Measurements from ENCODE around the gene HPCAL4. TPM values are rescaled to one million over a fixed set of nuclear protein-coding genes. Genes with fewer than 3 reads are reported as not detected.

Gene HPCAL4
- total RNA-seq, 1 donor from 2014 or later: 0.13 TPM

DNA sequence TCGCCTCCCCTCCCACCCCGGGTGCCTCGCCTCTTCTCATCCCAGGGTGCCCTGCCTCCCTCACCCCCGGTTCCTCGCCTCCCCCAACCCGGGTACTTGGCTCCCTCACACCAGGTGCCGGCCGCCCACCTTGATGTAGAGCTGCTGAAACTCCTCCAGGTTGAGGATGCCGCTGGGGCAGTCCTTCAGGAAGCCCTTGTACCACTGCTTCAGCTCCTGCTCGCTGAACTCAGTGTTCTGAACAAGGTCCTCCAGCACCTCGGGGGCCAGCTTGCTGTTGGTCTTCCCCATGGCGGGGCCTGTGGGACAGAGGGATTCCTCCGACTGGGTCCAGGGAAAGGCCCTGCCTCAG, 6.9 kb downstream of the HPCAL4 start:
- Histone ChIP-seq H3K4me1 (no peaks in the 10 kb centered on the region), H4K20me1 (ENCODE audit: low read depth) (peaks cover 2% of the 10 kb centered on the region), H3K36me3 (no peaks in the 10 kb centered on the region), H3K9me3 (ENCODE audit: low read depth) (no peaks in the 10 kb centered on the region), H3K79me2 (ENCODE audit: low read depth) (no peaks in the 10 kb centered on the region), H2AFZ (replicated peaks) (no peak overlapping the region), H3K4me3 (no peak overlapping the region), H3K27ac (no peak overlapping the region), H3K9ac (no peak overlapping the region), H3K27me3 (peaks cover 100% of the 10 kb centered on the region), H3F3A (ENCODE audit: low read depth) (no peaks in the 10 kb centered on the region), H3K4me2 (no peak overlapping the region)
- no peak for TF ChIP-seq EZH2phosphoT487 (IDR thresholded peaks at IDR 0.05)
- TF ChIP-seq, protein P1, sequence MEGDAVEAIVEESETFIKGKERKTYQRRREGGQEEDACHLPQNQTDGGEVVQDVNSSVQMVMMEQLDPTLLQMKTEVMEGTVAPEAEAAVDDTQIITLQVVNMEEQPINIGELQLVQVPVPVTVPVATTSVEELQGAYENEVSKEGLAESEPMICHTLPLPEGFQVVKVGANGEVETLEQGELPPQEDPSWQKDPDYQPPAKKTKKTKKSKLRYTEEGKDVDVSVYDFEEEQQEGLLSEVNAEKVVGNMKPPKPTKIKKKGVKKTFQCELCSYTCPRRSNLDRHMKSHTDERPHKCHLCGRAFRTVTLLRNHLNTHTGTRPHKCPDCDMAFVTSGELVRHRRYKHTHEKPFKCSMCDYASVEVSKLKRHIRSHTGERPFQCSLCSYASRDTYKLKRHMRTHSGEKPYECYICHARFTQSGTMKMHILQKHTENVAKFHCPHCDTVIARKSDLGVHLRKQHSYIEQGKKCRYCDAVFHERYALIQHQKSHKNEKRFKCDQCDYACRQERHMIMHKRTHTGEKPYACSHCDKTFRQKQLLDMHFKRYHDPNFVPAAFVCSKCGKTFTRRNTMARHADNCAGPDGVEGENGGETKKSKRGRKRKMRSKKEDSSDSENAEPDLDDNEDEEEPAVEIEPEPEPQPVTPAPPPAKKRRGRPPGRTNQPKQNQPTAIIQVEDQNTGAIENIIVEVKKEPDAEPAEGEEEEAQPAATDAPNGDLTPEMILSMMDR (IDR thresholded peaks at IDR 0.05): no peak
- no peak for TF ChIP-seq EZH2 (IDR thresholded peaks at IDR 0.05)
- peaks cover 2% of the 10 kb centered on the region for H3K36me3 Mint-ChIP-seq
- no peak overlapping the region for H3K27ac Mint-ChIP-seq
- no peak for DNase-seq (ENCODE audit: low spot score)
- H3K27me3 Mint-ChIP-seq (ENCODE audit: insufficient read depth, low read depth): peaks cover 38% of the 10 kb centered on the region
- H3K9me3 Mint-ChIP-seq: peaks cover 2% of the 10 kb centered on the region
- H3K4me1 Mint-ChIP-seq: peaks cover 10% of the 10 kb centered on the region
- H3K4me3 Mint-ChIP-seq: no peak overlapping the region

DNA sequence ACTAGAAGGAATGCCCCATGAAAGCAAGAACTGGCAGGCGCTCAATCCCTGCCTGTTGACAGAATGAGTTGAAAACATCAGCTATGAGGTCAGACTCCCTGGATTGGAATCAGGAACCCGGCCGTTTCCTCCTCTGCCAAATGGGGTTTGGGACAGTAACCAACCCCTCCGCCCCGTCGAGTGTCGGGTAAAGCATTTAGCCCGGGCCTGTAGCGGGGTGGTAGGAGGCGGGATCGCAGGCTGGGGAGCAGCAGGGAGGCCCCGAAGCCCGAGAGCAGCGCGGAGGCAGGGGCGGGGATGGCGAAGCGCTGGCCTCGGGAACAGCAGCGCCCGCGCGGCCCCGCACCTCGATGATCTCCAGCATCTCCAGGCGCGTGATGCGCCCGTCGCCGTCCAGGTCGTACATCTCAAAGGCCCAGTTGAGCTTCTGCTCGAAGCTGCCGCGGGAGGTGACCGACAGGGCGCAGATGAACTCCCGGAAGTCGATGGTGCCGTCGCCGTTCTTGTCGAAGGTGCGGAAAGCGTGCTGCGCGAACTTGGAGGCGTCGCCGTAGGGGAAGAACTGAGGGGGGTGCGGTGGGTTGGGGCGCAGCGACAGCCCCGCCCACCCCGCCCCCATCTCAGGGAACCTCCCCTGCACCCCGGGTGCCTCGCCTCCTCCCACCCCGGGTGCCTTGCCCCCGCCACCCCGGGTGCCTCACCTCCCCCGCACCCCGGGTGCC, 7.5 kb downstream of the HPCAL4 start:
- H3K4me1 Mint-ChIP-seq: peaks cover 5% of the 10 kb centered on the region
- TF ChIP-seq, protein P1 (IDR thresholded peaks at IDR 0.05): no peak
- TF ChIP-seq EZH2phosphoT487 (IDR thresholded peaks at IDR 0.05) (peak; percentile 91), EZH2 (IDR thresholded peaks at IDR 0.05) (peak; percentile 90)
- H3K27me3 Mint-ChIP-seq (ENCODE audit: insufficient read depth, low read depth): peaks cover 35% of the 10 kb centered on the region
- no peaks in the 10 kb centered on the region for H3K36me3 ChIP-seq
- no peak overlapping the region for H3K4me2 ChIP-seq
- peaks cover 100% of the 10 kb centered on the region for H3K27me3 ChIP-seq
- no peaks in the 10 kb centered on the region for H4K20me1 ChIP-seq (ENCODE audit: low read depth)
- peaks cover 2% of the 10 kb centered on the region for H3K9me3 Mint-ChIP-seq
- H3K36me3 Mint-ChIP-seq: peaks cover 2% of the 10 kb centered on the region
- H3K9ac ChIP-seq: no peak overlapping the region
- DNase-seq (ENCODE audit: low spot score): peak; percentile 35
- no peak overlapping the region for H3K27ac ChIP-seq
- no peaks in the 10 kb centered on the region for H3F3A ChIP-seq (ENCODE audit: low read depth)
- H2AFZ ChIP-seq (replicated peaks): peak overlapping the region; percentile 63
- no peaks in the 10 kb centered on the region for H3K9me3 ChIP-seq (ENCODE audit: low read depth)
- no peaks in the 10 kb centered on the region for H3K4me1 ChIP-seq
- no peaks in the 10 kb centered on the region for H3K79me2 ChIP-seq (ENCODE audit: low read depth)
- no peak overlapping the region for H3K4me3 Mint-ChIP-seq
- H3K4me3 ChIP-seq: no peak overlapping the region
- no peak overlapping the region for H3K27ac Mint-ChIP-seq

DNA sequence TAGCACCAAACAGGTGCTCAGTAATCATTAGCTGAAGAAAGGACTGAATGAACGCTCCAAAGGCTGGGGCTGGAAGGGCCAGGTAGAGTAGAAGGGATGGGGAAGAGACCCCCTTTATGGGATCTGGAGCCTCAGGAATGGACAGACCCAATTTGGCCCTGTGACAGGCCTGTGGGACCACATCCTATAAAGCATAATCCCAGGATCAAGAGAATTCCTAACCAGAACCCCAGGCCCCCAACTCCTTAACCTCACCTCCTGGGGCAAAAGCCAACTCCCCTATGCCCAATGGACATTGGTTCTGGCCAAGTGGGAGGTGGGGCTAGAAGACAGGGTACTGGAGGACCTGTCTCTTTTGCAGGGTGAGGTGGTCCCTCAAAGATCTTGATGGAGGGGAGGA, 9.2 kb downstream of the HPCAL4 start:
- Histone ChIP-seq H3K4me3 (no peak overlapping the region), H3K9me3 (ENCODE audit: low read depth) (no peaks in the 10 kb centered on the region), H4K20me1 (ENCODE audit: low read depth) (no peaks in the 10 kb centered on the region), H3F3A (ENCODE audit: low read depth) (no peaks in the 10 kb centered on the region), H3K4me1 (no peaks in the 10 kb centered on the region), H3K27ac (no peak overlapping the region), H3K36me3 (no peaks in the 10 kb centered on the region), H3K4me2 (no peak overlapping the region), H3K27me3 (peaks cover 100% of the 10 kb centered on the region), H2AFZ (replicated peaks) (no peak overlapping the region), H3K79me2 (ENCODE audit: low read depth) (no peaks in the 10 kb centered on the region), H3K9ac (no peak overlapping the region)
- H3K9me3 Mint-ChIP-seq: peaks cover 2% of the 10 kb centered on the region
- TF ChIP-seq, protein P1 (IDR thresholded peaks at IDR 0.05): no peak
- TF ChIP-seq EZH2 (IDR thresholded peaks at IDR 0.05): no peak
- no peak for TF ChIP-seq EZH2phosphoT487 (IDR thresholded peaks at IDR 0.05)
- H3K27ac Mint-ChIP-seq: no peak overlapping the region
- H3K4me1 Mint-ChIP-seq: peaks cover 8% of the 10 kb centered on the region
- H3K27me3 Mint-ChIP-seq (ENCODE audit: insufficient read depth, low read depth): peaks cover 30% of the 10 kb centered on the region
- no peak for DNase-seq (ENCODE audit: low spot score)
- peaks cover 2% of the 10 kb centered on the region for H3K36me3 Mint-ChIP-seq
- H3K4me3 Mint-ChIP-seq: no peak overlapping the region

All from neural progenitor cell (in vitro differentiated cells).